Measurements from ENCODE around the gene BNIP1.

The BNIP1 gene

GRCh38 chr5:173144200-173145176 is at the start of gene BNIP1 (continued):
- TF ChIP-seq, protein P1, sequence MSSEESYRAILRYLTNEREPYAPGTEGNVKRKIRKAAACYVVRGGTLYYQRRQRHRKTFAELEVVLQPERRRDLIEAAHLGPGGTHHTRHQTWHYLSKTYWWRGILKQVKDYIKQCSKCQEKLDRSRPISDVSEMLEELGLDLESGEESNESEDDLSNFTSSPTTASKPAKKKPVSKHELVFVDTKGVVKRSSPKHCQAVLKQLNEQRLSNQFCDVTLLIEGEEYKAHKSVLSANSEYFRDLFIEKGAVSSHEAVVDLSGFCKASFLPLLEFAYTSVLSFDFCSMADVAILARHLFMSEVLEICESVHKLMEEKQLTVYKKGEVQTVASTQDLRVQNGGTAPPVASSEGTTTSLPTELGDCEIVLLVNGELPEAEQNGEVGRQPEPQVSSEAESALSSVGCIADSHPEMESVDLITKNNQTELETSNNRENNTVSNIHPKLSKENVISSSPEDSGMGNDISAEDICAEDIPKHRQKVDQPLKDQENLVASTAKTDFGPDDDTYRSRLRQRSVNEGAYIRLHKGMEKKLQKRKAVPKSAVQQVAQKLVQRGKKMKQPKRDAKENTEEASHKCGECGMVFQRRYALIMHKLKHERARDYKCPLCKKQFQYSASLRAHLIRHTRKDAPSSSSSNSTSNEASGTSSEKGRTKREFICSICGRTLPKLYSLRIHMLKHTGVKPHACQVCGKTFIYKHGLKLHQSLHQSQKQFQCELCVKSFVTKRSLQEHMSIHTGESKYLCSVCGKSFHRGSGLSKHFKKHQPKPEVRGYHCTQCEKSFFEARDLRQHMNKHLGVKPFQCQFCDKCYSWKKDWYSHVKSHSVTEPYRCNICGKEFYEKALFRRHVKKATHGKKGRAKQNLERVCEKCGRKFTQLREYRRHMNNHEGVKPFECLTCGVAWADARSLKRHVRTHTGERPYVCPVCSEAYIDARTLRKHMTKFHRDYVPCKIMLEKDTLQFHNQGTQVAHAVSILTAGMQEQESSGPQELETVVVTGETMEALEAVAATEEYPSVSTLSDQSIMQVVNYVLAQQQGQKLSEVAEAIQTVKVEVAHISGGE (tag by site-specific recombination; conservative IDR thresholded peaks at IDR 0.05; ENCODE audit: low read depth): peak; percentile 91
- TF ChIP-seq, protein P2, sequence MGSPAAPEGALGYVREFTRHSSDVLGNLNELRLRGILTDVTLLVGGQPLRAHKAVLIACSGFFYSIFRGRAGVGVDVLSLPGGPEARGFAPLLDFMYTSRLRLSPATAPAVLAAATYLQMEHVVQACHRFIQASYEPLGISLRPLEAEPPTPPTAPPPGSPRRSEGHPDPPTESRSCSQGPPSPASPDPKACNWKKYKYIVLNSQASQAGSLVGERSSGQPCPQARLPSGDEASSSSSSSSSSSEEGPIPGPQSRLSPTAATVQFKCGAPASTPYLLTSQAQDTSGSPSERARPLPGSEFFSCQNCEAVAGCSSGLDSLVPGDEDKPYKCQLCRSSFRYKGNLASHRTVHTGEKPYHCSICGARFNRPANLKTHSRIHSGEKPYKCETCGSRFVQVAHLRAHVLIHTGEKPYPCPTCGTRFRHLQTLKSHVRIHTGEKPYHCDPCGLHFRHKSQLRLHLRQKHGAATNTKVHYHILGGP (tag by site-specific recombination; IDR thresholded peaks at IDR 0.05): no peak
- TF ChIP-seq ZNF114 (tag by site-specific recombination; IDR thresholded peaks at IDR 0.05): no peak
- no peak for TF ChIP-seq ZNF596 (tag by site-specific recombination; IDR thresholded peaks at IDR 0.05)
- TF ChIP-seq ZNF555 (tag by site-specific recombination; conservative IDR thresholded peaks at IDR 0.05): no peak
- TF ChIP-seq, protein P3, sequence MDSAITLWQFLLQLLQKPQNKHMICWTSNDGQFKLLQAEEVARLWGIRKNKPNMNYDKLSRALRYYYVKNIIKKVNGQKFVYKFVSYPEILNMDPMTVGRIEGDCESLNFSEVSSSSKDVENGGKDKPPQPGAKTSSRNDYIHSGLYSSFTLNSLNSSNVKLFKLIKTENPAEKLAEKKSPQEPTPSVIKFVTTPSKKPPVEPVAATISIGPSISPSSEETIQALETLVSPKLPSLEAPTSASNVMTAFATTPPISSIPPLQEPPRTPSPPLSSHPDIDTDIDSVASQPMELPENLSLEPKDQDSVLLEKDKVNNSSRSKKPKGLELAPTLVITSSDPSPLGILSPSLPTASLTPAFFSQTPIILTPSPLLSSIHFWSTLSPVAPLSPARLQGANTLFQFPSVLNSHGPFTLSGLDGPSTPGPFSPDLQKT (IDR thresholded peaks at IDR 0.05; ENCODE audit: borderline replicate concordance, low read depth, low read length): no peak
- peak; percentile 25; the same call in 1 of the 2 replicates for TF ChIP-seq ZFHX2 (tag by site-specific recombination; conservative IDR thresholded peaks at IDR 0.05)
- no peak for TF ChIP-seq ZNF792 (tag by site-specific recombination; IDR thresholded peaks at IDR 0.05)
- peak; percentile 64 for TF ChIP-seq ZNF366 (tag by site-specific recombination; conservative IDR thresholded peaks at IDR 0.05)
- no peak; the same call in 1 of the 2 replicates for TF ChIP-seq ZNF341 (tag by site-specific recombination; IDR thresholded peaks at IDR 0.05; ENCODE audit: low read depth)
- TF ChIP-seq ZNF626 (tag by site-specific recombination; IDR thresholded peaks at IDR 0.05): no peak
- no peak for TF ChIP-seq ZNF776 (tag by site-specific recombination; IDR thresholded peaks at IDR 0.05; ENCODE audit: borderline replicate concordance)
- no peak for TF ChIP-seq ZNF791 (tag by site-specific recombination; IDR thresholded peaks at IDR 0.05)
- peak; percentile 56; the same call in 1 of the 2 replicates for TF ChIP-seq ZBTB20 (tag by site-specific recombination; IDR thresholded peaks at IDR 0.05)
- no peak for TF ChIP-seq ZNF140 (tag by site-specific recombination; IDR thresholded peaks at IDR 0.05)
- peak; percentile 39; the same call in 1 of the 2 replicates for TF ChIP-seq ZNF843 (tag by site-specific recombination; IDR thresholded peaks at IDR 0.05)
- no peak for TF ChIP-seq ZNF274 (IDR thresholded peaks at IDR 0.05; ENCODE audit: low read length)
- no peak for TF ChIP-seq ZNF274 (tag by site-specific recombination; IDR thresholded peaks at IDR 0.05; ENCODE audit: borderline replicate concordance)
- TF ChIP-seq, protein P4, sequence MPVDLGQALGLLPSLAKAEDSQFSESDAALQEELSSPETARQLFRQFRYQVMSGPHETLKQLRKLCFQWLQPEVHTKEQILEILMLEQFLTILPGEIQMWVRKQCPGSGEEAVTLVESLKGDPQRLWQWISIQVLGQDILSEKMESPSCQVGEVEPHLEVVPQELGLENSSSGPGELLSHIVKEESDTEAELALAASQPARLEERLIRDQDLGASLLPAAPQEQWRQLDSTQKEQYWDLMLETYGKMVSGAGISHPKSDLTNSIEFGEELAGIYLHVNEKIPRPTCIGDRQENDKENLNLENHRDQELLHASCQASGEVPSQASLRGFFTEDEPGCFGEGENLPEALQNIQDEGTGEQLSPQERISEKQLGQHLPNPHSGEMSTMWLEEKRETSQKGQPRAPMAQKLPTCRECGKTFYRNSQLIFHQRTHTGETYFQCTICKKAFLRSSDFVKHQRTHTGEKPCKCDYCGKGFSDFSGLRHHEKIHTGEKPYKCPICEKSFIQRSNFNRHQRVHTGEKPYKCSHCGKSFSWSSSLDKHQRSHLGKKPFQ (tag by site-specific recombination; IDR thresholded peaks at IDR 0.05): no peak
- 0 out of 2 replicates have a peak, but pooled peaks have one; percentile 36 for TF ChIP-seq OVOL3 (tag by site-specific recombination; IDR thresholded peaks at IDR 0.05)
- TF ChIP-seq KLF8 (tag by site-specific recombination; IDR thresholded peaks at IDR 0.05): peak; percentile 91
- no peak for TF ChIP-seq ZNF398 (tag by site-specific recombination; IDR thresholded peaks at IDR 0.05)
- TF ChIP-seq, protein P5, sequence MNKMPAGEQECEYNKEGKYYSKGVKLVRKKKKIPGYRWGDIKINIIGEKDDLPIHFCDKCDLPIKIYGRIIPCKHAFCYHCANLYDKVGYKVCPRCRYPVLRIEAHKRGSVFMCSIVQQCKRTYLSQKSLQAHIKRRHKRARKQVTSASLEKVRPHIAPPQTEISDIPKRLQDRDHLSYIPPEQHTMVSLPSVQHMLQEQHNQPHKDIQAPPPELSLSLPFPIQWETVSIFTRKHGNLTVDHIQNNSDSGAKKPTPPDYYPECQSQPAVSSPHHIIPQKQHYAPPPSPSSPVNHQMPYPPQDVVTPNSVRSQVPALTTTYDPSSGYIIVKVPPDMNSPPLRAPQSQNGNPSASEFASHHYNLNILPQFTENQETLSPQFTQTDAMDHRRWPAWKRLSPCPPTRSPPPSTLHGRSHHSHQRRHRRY (tag by site-specific recombination; IDR thresholded peaks at IDR 0.05): 0 out of 2 replicates have a peak, but pooled peaks have one; percentile 26
- no peak for TF ChIP-seq ZNF175 (tag by site-specific recombination; IDR thresholded peaks at IDR 0.05)
- no peak for TF ChIP-seq ZNF530 (tag by site-specific recombination; IDR thresholded peaks at IDR 0.05; ENCODE audit: low read depth)
- no peak for TF ChIP-seq OSR2 (tag by site-specific recombination; IDR thresholded peaks at IDR 0.05)

All from HEK293 (cell line).